ENCODE measurements around the gene CUX1. TPM values are rescaled to one million over a fixed set of nuclear protein-coding genes. Genes with fewer than 3 reads are reported as not detected.
A peak's percentile ranks its signal among the peaks of the same experiment; 100 is the strongest.

The CUX1 gene, protein sequence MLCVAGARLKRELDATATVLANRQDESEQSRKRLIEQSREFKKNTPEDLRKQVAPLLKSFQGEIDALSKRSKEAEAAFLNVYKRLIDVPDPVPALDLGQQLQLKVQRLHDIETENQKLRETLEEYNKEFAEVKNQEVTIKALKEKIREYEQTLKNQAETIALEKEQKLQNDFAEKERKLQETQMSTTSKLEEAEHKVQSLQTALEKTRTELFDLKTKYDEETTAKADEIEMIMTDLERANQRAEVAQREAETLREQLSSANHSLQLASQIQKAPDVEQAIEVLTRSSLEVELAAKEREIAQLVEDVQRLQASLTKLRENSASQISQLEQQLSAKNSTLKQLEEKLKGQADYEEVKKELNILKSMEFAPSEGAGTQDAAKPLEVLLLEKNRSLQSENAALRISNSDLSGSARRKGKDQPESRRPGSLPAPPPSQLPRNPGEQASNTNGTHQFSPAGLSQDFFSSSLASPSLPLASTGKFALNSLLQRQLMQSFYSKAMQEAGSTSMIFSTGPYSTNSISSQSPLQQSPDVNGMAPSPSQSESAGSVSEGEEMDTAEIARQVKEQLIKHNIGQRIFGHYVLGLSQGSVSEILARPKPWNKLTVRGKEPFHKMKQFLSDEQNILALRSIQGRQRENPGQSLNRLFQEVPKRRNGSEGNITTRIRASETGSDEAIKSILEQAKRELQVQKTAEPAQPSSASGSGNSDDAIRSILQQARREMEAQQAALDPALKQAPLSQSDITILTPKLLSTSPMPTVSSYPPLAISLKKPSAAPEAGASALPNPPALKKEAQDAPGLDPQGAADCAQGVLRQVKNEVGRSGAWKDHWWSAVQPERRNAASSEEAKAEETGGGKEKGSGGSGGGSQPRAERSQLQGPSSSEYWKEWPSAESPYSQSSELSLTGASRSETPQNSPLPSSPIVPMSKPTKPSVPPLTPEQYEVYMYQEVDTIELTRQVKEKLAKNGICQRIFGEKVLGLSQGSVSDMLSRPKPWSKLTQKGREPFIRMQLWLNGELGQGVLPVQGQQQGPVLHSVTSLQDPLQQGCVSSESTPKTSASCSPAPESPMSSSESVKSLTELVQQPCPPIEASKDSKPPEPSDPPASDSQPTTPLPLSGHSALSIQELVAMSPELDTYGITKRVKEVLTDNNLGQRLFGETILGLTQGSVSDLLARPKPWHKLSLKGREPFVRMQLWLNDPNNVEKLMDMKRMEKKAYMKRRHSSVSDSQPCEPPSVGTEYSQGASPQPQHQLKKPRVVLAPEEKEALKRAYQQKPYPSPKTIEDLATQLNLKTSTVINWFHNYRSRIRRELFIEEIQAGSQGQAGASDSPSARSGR (N-terminal part only)
- total RNA-seq, result 10 to 100 TPM; 12.0 to 13.8 TPM

DNA sequence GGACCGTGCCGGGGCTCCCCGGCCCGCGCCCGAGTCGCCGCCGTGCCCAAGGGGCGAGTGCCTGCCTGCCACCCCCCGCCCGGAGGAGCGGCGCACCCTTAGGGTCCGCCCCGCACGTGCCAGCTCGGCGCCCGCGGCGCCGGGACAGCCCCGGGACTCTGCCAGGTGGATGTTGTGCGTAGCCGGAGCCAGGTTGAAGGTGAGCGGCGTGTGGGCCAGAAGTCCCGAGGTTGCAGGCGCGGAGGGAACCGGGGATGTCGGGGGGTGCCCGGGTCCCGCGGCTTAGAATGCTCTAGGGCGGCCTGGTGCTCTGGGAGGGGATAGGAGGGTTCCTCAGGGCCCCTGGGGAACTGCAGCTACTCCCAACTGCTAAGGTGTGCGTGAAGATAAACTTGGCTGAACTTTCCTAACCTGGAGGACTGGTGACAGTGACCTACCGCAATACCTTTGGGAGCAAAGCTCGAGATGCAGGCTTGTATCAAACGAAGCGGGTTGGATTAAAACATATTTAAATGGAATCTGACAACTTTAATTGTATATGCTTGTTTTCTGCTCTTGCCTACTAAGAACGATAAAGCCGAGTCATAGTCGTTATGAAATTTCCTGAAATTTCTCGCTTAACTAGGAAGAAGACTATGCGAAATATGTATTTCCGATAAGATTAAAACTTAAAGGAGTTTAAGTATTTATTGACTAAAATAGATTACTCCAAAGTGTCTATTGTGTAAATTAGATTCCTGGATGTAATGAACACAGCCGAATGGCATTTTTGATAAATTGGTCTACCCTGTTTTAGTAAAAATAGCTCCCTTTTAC lies at the start of gene CUX1:
CUX1 (plus strand) TSS at position 156 of the 816 bp plus-strand sequence; CDS start at position 170, 14 bp downstream.
- H3K4me1 Mint-ChIP-seq, result peaks cover 5% of the 10 kb centered on the region
- H3K36me3 Mint-ChIP-seq (ENCODE audit: low read depth), result no peaks in the 10 kb centered on the region
- H3K27ac Mint-ChIP-seq, result peak within 1 kb of the TSS; percentile 17
- peak within 1 kb of the TSS; percentile 61 for H3K4me3 Mint-ChIP-seq
- no peak for ATAC-seq (replicated peaks)
- H3K27me3 Mint-ChIP-seq, result no peaks in the 10 kb centered on the region
- no peaks in the 10 kb centered on the region for H3K9me3 Mint-ChIP-seq

DNA sequence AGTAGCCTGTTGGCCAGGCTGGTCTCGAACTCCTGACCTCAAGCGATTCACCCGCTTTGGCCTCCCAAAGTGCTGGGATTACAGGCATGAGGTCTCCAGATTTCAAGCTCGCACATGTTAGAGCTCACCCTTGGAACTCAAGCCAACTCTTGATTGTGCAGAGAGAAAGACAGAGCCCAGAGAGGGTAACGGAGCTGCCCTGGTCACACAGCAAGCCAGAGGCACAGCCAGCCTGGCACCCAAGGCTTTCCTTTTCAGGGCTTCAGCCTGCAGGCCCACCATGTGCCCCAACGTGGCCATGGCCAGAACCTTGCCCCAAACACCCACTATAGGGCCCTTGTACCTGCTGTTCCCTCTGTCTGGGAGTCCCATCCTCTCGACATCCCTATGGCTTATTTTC lies 49.1 kb upstream of the CUX1 start:
- no peaks in the 10 kb centered on the region for H3K36me3 Mint-ChIP-seq (ENCODE audit: low read depth)
- H3K27me3 Mint-ChIP-seq, result peaks cover 14% of the 10 kb centered on the region
- no peaks in the 10 kb centered on the region for H3K4me1 Mint-ChIP-seq
- H3K4me3 Mint-ChIP-seq, result no peak overlapping the region
- H3K27ac Mint-ChIP-seq, result no peak overlapping the region
- H3K9me3 Mint-ChIP-seq, result no peaks in the 10 kb centered on the region
- ATAC-seq (replicated peaks), result no peak

DNA sequence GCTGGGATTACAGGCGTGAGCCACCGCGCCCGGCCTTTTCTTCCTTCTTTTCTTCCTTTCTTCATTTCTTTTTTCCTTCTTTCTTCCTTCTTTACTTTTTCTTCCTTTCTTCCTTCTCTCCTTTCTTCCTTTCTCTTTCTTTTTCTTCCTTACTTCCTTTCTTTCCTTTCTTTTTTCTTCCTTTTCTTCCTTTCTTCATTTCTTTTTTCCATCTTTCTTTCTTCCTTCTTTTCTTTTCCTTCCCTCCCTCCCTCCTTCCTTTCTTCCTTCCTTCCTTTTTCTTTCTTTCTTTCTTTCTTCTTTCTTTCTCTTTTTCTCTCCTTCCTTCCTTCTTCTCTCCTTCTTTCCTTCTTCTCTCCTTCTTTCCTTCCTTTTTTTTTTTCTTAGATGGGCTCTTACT lies 47.0 kb upstream of the CUX1 start:
- peaks cover 14% of the 10 kb centered on the region for H3K27me3 Mint-ChIP-seq
- no peaks in the 10 kb centered on the region for H3K4me1 Mint-ChIP-seq
- H3K4me3 Mint-ChIP-seq, result no peak overlapping the region
- H3K36me3 Mint-ChIP-seq (ENCODE audit: low read depth), result no peaks in the 10 kb centered on the region
- no peaks in the 10 kb centered on the region for H3K9me3 Mint-ChIP-seq
- peak overlapping the region; percentile 45 for H3K27ac Mint-ChIP-seq
- no peak for ATAC-seq (replicated peaks)

DNA sequence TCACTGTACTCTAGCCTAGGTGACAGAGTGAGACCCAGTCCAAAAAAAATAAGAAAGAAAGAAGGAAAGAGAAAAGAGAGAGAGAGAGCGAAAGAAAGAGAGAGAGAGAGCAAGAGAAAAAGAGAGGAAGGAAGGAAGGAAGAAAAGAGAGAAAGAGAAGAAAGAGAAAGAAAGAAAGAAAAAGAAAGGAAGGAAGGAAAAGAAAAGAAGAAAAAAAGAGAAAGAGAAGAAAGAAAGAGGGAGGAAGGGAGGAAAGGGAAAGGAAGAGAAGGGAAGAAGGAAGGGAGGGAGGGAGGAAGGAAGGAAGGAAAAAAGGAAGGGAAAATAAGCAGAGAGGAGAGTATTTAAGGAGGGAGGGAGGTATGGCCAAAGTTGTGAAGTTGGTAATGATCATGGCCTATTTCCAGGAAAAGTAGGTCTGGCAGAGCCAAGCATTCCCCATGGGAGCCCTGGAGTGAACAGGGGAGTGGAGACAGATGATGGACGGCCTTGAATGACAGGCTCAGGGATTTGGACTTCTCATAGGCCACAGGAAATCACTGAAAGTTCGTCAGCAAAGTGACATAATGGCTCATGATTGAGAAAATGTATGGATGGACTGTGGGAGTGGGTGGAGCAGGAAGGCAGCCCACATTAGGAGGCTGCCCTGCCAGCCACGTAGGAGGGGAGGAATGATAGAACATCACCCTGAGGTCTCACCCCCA lies 44.8 kb upstream of the CUX1 start:
- peaks cover 19% of the 10 kb centered on the region for H3K27me3 Mint-ChIP-seq
- peak overlapping the region; percentile 21 for H3K27ac Mint-ChIP-seq
- H3K36me3 Mint-ChIP-seq (ENCODE audit: low read depth), result no peaks in the 10 kb centered on the region
- no peaks in the 10 kb centered on the region for H3K9me3 Mint-ChIP-seq
- no peak for ATAC-seq (replicated peaks)
- H3K4me1 Mint-ChIP-seq, result no peaks in the 10 kb centered on the region
- H3K4me3 Mint-ChIP-seq, result no peak overlapping the region

DNA sequence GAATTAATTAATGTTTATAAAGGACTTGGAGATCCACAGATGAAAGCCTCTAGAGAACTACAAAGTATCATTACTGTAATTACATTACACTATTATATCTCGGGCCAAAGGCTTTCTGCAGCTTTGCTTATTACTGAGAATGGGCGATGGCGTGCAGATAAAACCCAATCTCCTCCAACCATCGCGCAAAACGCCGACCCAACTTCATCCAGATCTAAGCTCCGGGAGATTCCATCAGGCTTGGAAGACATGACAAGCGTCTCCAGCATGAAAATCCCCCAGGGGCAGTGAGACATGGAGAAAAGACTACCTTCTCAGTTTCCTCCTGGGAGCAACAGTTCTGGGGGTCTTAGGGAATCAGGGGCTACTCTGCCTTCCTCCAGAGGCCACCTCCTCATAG lies 42.2 kb upstream of the CUX1 start:
- Mint-ChIP-seq H3K36me3 (ENCODE audit: low read depth) (no peaks in the 10 kb centered on the region), H3K9me3 (no peaks in the 10 kb centered on the region), H3K4me3 (no peak overlapping the region), H3K4me1 (no peaks in the 10 kb centered on the region), H3K27ac (no peak overlapping the region), H3K27me3 (peaks cover 24% of the 10 kb centered on the region)
- no peak for ATAC-seq (replicated peaks)

DNA sequence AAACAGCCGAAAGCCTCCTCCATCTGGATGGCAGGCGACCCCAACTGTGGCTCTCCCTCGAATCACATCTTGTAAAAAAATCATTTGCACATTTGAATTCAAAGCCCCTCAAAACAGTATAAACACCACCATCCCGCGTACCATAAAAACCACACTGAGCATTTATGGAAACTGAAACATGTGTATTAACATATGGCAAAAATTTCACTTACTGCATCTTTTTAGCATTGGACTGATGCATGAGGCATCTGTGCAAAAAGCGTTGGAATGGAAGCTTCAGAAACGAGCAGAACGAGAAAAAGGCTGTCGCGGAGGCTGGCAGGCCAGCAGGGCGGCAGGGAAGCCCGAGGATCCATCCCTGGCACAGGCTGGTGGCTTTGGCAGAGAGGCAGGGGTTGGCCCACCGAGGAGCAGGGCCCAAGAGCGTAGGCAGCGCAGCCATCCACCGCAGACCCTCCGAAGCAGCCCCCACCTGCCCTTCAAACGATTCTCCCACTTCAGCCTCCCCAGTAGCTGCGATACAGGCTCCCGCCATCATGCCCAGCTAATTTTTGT lies 39.3 kb upstream of the CUX1 start:
- Mint-ChIP-seq H3K27me3 (peaks cover 10% of the 10 kb centered on the region), H3K9me3 (no peaks in the 10 kb centered on the region), H3K4me3 (no peak overlapping the region), H3K27ac (no peak overlapping the region), H3K4me1 (no peaks in the 10 kb centered on the region), H3K36me3 (ENCODE audit: low read depth) (no peaks in the 10 kb centered on the region)
- ATAC-seq (replicated peaks), result no peak

DNA sequence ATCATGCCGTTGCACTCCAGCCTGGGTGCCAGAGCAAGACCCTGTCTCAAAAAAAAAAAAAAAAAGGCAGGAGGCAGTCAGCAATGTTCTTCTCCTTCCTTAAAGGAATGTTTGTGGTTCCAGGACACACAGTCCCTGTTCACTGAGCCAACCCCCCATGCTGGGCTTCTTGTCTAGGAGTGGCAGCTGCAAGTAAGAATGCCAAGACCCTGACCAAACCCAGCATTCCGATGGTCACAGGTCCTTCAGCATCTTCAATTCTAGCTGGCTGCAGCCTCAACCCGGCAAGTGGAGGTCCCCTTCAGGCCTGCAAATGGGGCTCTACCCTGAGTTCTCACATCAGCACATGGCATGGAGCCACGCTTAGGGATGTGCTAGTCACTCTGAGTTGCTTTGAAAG lies 38.2 kb upstream of the CUX1 start:
- no peak for ATAC-seq (replicated peaks)
- Mint-ChIP-seq H3K27ac (no peak overlapping the region), H3K9me3 (no peaks in the 10 kb centered on the region), H3K4me3 (no peak overlapping the region), H3K4me1 (peaks cover 2% of the 10 kb centered on the region), H3K36me3 (ENCODE audit: low read depth) (no peaks in the 10 kb centered on the region), H3K27me3 (peaks cover 11% of the 10 kb centered on the region)

DNA sequence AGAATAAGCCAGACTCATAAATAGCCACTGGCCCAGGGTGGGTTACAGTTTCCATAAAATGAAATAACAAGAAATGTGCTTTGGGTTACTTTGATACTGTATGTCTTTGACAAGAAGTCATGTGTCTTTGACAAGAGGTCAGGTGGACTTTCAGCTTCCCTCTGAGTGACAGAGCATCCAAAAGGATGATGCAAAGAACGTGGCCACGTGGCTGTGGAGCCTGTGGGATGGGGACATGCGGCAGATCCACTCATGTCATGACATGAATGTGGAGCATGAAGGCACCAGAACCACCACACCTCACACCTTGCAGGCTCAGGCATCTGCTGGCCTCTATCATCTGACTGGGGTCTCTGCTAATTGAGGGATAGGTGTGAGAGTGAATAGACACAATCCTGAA lies 37.1 kb upstream of the CUX1 start:
- Mint-ChIP-seq H3K27me3 (peaks cover 15% of the 10 kb centered on the region), H3K9me3 (no peaks in the 10 kb centered on the region), H3K4me1 (peaks cover 5% of the 10 kb centered on the region), H3K4me3 (no peak overlapping the region), H3K36me3 (ENCODE audit: low read depth) (no peaks in the 10 kb centered on the region), H3K27ac (no peak overlapping the region)
- no peak for ATAC-seq (replicated peaks)

DNA sequence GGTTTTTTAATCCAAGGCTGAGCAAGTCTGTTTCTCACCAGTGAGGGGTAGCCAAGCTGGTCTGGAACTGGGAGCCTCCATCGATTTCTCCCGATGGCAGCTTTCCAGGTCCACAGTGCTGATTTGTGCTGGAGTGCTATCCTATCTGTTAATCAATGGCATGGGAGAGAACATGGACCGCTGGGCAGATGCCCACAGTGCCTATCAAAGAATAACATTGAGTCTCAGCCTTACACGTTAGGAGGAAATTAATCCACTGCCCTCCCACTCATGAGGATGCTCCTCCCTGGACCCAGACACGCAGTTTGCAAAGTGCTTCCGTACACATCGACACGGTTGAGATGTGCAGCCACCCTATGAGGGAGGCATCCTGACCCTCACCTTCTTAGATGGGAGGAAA lies 36.0 kb upstream of the CUX1 start:
- Mint-ChIP-seq H3K9me3 (no peaks in the 10 kb centered on the region), H3K27ac (no peak overlapping the region), H3K4me1 (peaks cover 5% of the 10 kb centered on the region), H3K36me3 (ENCODE audit: low read depth) (no peaks in the 10 kb centered on the region), H3K4me3 (no peak overlapping the region), H3K27me3 (peaks cover 18% of the 10 kb centered on the region)
- no peak for ATAC-seq (replicated peaks)

DNA sequence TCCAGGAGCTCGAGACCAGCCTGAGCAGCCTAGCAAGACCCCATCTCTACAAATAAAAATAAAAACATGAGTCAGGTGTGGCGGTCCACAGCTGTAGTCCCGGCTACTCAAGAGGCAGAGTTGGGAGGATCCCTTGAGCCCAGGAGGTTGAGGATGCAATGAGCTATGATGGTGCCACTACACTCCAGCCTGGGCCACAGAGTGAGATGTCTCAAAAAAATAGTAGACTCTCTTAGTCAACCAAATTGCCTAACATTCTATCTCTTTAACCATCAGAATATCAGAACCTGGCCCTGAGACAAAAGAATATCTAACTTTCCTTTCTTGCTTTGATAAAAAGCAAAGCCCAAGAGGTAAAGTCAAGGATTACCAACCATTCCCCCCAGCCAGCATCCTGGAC lies 35.0 kb upstream of the CUX1 start:
- Mint-ChIP-seq H3K27ac (no peak overlapping the region), H3K4me3 (no peak overlapping the region), H3K9me3 (no peaks in the 10 kb centered on the region), H3K4me1 (peaks cover 5% of the 10 kb centered on the region), H3K36me3 (ENCODE audit: low read depth) (no peaks in the 10 kb centered on the region), H3K27me3 (peaks cover 15% of the 10 kb centered on the region)
- no peak for ATAC-seq (replicated peaks)

DNA sequence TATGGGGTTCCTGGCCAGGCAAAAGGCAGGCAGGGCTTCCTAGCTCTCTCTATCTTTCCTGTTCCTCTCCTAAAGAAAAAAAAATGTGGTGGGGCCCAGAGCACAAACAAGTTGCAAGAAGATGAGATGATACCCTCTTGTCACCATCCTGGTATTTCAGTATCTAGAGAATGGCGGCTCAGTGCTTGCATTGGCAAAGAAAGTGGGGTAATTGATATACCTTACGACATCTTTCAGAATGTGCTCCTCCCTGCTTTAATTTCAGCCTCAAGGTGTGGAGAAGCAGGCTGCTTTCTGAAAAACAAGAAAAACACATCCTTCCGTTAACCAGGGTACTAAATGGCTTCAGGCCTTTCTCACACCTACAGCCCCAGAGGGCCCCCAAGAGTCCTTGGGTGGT lies 34.5 kb upstream of the CUX1 start:
- H3K27ac Mint-ChIP-seq, result no peak overlapping the region
- H3K27me3 Mint-ChIP-seq, result peaks cover 11% of the 10 kb centered on the region
- H3K4me3 Mint-ChIP-seq, result no peak overlapping the region
- H3K36me3 Mint-ChIP-seq (ENCODE audit: low read depth), result no peaks in the 10 kb centered on the region
- H3K4me1 Mint-ChIP-seq, result peaks cover 5% of the 10 kb centered on the region
- no peak for ATAC-seq (replicated peaks)
- H3K9me3 Mint-ChIP-seq, result no peaks in the 10 kb centered on the region

DNA sequence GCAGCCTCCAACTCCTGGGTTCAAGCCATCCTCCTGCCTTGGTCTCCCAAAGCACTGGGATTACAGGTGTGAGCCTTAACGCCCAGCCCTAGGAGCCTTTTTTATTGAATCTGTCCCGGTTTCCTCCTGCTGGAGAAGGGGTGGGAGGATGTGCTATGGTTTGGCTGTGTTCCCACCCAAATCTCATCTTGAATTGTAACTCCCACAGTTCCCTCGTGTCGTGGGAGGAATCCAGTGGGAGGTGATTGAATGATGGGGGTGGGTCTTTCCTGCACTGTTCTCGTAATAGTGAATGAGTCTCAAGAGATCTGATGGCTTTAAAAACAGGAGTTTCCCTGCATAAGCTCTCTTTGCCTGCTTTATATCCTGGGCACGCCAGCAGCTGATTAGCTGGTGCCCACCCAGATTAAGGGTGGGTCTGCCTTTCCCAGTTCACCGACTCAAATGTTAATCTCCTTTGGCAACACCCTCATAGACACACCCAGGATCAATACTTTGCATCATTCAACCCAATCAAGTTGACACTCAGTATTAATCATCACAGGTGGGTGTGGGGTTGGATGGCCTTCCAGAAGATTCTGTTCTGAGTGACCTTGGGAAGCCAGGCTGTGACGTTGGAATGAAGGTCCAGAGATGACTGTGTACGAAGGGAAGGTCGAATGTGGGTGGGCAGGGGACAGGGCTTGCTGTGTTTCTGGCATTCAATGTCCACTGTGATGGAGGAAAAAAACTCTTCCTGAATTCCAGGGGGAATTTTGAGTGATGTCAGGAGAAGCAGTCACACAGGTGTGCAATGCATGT lies 33.8 kb upstream of the CUX1 start:
- Mint-ChIP-seq H3K4me3 (no peak overlapping the region), H3K4me1 (peaks cover 5% of the 10 kb centered on the region), H3K27me3 (peaks cover 8% of the 10 kb centered on the region), H3K36me3 (ENCODE audit: low read depth) (no peaks in the 10 kb centered on the region), H3K9me3 (no peaks in the 10 kb centered on the region), H3K27ac (no peak overlapping the region)
- ATAC-seq (replicated peaks), result no peak

Measured in activated T-helper 17 cell treated with anti-CD3 and anti-CD28 coated beads, Interleukin-2, amount 50 U/mL, for 72 hours (primary cell).